GM18870 (cell line): ENCODE results near the gene NPRL2.
A peak's percentile ranks its signal among the peaks of the same experiment; 100 is the strongest.

Source experiments
- ATAC-seq: cut with Tn5 transposase; IDR thresholded peaks from one replicate; pipeline ENCODE4 v1.9.1; 2021; ENCODE audit warnings: moderate library complexity; ENCODE audit not compliant: unreplicated experiment

Gene NPRL2

GRCh38 chr3:50350527-50351322, at the start of gene NPRL2, which contains the start of gene CYB561D2:
Gene NPRL2, minus strand, starts transcription at chr3:50350775. Its CDS starts 123 bp downstream, at chr3:50350652.
Gene CYB561D2, plus strand, starts transcription at chr3:50350862. Its CDS starts 572 bp downstream, at chr3:50351434.
- ATAC-seq = peak; percentile 75

DNA sequence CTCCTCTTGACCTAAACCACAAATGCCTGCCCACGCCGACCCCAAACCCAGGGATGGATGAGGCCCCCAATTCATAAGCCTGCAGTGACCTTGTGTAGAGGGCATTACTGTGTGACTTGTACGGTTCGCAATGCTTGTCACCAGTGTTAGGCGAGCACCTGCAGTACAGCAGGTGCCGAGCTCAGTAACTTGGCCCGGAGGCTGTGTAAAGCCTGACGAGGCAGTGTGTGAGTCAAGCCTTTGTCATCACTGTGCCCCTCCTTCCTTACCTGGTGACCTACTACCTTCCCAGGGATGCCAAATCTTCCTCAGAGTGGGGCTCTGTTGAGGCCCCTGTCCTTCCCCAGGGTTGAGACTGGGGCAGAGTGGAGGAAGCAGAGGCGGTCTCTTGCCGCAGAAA, 45.9 kb upstream of the NPRL2 start:
- no peak for ATAC-seq

DNA sequence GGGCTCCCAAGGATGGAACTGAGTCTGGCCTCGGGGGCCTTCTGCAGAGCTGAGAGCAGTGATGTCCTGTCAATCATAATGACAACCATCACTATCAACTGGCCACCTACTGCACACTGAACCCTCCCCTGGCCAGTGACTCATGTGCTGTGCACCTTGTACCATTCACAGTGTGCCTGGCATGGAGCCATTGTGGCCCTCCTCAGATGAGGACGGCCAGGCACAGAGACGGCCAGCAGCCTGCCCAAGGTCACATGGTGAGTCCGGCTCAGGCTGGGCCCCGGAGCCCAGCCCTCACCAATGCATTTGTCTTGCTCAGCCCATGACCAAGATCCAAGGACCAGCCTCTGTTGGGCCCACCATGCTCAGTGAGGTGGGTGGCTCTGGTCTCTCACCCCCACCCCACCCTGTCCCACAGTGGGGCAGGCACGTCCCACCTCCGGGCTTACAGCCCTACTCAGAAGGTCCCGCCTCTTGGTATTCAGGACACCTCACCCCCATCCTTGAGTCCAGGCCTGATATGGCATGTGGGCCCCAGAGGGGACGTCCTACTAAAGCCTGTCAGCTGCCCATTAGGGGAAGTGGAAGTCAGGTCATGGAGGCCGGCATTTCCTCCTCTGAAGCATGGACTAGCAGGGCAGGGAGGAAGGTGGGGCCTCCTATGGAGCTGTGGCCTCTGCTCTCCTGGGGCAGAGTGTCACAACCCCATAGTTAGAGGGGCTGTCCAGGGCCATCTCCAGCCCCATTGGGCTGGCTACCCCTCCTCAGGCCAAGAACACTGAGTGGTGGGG, 44.7 kb upstream of the NPRL2 start:
- no peak for ATAC-seq

DNA sequence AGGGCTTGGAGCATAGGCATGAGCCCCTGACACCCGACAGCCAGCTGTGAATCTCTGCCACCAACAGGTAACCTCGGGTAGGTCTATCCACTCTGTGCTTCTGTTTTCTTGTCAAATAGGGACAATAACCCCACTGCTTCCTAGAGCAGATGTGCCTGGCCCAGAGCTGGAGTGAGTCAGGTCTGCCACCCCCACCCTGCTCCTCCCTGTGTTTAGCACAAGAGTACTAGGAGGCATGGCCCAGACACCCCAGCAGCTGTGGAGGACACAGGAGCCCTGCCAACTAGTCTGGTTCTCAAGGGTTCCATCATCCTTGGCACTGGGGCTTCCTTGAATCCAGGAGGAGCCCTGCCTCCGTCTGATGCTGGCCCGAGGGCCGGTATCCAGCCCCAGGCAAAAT, 42.5 kb upstream of the NPRL2 start:
- no peak for ATAC-seq

GRCh38 chr3:50392101-50392715, 41.6 kb upstream of the NPRL2 start:
- no peak for ATAC-seq

DNA sequence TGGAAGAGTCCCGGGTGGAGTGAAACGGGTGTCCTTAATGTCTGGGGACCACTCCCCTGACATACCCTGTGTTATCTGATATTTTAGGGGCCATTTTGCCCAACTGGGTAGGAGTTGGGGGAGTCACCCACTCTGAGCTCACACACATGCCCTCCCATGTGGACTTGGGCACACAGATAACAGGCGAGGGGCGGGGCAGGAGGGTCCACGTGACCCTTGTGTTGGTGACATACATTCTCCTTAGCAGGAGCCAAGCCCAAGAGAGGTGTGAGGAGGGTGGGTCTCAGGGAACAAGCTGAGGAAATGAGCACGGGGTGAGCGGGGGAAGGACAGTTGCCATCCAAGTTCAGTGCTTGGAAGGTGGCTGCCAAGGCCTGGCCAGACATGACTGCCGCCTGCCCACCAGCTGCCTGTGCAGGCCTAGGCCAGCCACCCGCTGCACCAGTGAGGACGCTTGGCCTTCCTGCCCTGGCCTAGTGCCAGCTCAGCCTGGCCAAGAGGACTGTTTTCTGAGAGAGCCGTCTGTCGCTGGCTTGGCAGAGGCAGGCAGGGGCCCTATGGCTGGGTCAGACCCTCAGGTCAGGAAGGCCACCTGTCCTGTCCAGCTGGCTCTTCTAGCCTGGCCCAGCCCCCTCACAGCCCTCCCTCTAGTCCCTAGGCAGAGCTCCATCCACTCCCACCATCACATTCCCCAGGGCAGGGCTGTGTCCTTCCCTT, 40.1 kb upstream of the NPRL2 start:
- no peak for ATAC-seq

DNA sequence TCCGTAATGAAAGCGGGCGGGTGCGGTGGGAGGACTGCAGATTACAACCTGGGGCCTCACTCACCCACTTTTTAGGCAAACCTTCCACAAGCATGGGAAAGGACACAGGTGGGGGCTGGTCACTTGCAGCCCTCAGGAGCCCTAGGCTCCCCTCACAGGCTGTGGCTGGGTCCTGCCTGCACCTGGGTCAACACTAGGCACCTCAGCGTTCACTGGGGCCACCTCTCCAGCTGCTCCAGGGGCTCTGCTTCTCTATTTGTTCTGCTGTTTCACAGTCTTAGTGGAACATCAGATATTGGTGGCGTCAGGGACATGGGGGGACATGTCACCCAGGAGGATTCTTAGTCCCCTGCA, 38.8 kb upstream of the NPRL2 start:
- no peak for ATAC-seq

DNA sequence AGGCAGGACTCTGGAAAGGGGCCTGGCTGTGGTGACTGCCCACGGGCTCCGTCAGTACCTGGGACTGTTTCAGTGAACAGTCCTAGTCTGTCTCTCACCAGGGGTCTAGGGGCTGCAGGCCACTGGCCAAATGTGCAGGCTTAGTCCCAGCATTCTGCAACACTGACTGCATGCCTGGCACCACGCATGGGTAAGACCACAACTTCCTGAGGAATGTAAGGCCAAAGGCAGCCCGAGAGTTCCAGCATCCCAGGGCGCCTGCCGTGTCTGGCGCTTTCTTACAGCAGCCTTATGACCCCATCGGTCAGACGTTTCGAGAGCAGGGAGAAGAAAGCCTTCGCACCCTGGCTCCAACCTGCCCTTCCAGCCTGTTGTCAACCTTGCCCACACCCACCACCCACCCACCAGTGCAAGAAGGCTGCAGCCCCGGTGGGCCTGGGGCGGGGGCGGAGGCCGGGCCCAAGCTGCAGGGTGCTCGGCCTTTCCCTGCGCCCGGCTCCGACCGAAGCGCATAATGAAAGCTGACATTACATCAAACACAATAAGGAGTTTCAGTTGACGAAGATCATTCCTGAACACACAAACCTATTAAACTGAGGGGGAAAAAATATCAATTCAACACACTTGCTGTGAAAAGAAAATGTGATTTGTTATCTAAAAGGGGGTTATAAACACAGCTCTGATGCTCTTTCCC, 38.3 kb upstream of the NPRL2 start:
- no peak for ATAC-seq

GRCh38 chr3:50388016-50388719, 37.6 kb upstream of the NPRL2 start:
- ATAC-seq = no peak

DNA sequence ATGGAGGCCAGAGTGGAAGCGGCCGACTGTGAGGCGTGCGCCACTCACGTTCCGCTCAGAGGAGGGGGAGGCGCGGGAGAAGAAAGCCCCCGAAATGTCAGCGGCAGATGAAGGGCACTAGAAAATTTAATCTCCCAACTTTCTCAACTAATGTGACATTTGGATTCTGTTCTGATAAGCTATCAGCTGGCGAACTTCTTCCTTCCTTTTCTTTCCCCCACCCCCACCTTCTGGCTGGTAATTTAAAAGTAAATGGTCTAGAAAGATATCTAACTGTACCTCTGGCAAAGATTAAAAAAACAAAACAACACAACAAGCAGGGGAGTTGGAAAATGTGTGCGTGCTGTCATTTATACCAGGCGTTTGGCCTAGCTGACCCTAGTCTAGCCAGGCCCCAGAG, 35.2 kb upstream of the NPRL2 start:
- no peak for ATAC-seq

GRCh38 chr3:50383750-50384149, 33.2 kb upstream of the NPRL2 start:
- ATAC-seq = no peak

- no peak for ATAC-seq
Measured at GRCh38 chr3:50382722-50383121, 32.1 kb upstream of the NPRL2 start.

DNA sequence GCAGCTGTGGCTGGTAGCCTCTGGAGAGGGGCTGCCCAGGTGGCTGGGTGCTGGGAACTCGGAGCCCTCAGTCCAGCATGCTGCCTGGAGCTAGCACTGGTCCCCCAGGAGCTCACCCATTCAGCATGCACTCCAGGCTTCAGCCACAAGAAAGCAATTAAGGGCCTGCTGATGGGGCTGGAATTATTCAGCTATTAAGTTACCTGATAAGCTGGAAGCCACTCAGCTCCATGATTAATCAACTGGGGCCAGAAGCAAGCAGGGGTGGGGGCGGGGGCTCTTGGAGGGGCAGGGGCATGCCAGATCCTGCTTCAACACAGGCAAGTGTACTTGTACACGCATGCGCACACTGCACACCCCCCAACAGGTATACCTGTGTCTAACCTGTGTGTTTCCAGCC, 30.8 kb upstream of the NPRL2 start:
- no peak for ATAC-seq

GRCh38 chr3:50380405-50381085, 30.0 kb upstream of the NPRL2 start:
- ATAC-seq = no peak

DNA sequence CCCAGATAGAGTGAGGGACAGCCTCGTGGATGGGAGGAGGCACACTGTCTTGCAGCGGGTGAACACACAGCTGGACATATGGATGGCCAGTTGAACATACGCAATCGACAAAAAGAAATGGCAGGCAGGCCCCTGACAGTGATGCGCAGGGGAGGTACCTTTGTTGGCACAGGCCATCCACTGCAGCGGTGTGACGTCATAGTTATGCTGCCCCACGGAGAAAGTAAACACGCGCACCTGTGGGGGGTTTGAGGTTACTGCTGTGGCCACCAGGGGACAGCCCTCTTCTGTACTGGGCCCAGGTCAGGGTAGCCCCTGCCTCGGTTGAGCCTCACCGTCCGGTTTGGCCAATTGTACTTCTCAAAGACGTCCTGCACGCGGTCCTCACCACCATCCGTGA, 28.2 kb upstream of the NPRL2 start:
- no peak for ATAC-seq

- ATAC-seq = no peak
Measured at GRCh38 chr3:50378024-50378423, 27.4 kb upstream of the NPRL2 start.

DNA sequence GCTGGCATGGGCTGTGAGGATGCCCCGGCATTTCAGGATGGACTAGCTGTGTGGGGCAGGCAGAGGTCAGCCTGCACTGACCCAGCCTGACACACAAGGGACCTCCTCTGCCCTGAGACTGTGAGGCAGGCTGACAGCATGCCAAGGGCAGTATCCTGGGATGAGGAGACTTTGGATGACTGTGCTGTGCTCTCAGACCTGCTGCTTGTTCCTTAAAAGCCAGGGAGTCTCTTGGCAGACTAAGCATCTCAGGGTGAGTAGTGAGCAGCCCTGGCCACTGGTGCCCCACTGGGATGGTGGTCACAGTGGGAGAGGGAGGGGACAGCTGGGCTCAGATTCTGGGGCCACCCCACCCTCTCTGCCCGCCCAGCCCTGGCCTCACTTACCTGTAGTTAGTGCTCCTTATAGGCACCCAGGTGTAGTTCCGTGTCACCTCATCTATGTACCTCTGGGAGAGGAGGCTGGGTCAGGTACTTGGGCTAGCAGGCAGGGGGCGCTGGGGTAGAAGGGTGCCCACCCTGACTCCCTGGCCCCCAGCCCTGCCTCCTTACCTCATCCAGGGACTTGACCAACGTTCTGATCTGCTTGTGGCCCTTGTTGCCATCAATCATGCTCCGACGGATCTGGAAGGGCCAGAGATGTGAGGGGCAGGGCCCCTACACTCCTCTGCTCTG, 24.8 kb upstream of the NPRL2 start:
- no peak for ATAC-seq

- no peak for ATAC-seq
Measured at GRCh38 chr3:50374363-50375257, 24.0 kb upstream of the NPRL2 start.
